C4-2B (cell line): Measurements from ENCODE around the gene SNPH.

Experiments
- H3K27ac ChIP-seq: fragments of 450-650 bp; 2 replicates; pipeline ENCODE4 v1.5.1; 2017
- CTCF ChIP-seq: fragments of 450-650 bp; conservative IDR thresholded peaks from 2 replicates; pipeline ENCODE4 v1.5.1; 2017; ENCODE audit warnings: mild to moderate bottlenecking
- ZFX ChIP-seq: fragments of 450-650 bp; IDR thresholded peaks from 2 replicates; pipeline ENCODE4 v1.6.1; 2017

SNPH gene

GRCh38 chr20:1299522-1299921 is 33.4 kb downstream of the SNPH start:
- TF ChIP-seq ZFX (no peak), CTCF (no peak; the same call in 1 of the 2 replicates)

GRCh38 chr20:1300083-1300840 is 34.2 kb downstream of the SNPH start:
- no peak overlapping the region for H3K27ac ChIP-seq

More at GRCh38 chr20:1299522-1299921, 33.4 kb downstream of the SNPH start:
- H3K27ac ChIP-seq = no peak overlapping the region

GRCh38 chr20:1301031-1301529 is 35.0 kb downstream of the SNPH start:
- H3K27ac ChIP-seq = no peak overlapping the region
- TF ChIP-seq ZFX = no peak
- no peak for TF ChIP-seq CTCF

More at GRCh38 chr20:1300083-1300840, 34.2 kb downstream of the SNPH start:
- TF ChIP-seq CTCF (no peak), ZFX (no peak)

GRCh38 chr20:1302685-1303541 is 36.8 kb downstream of the SNPH start:
- TF ChIP-seq CTCF (no peak), ZFX (no peak)

GRCh38 chr20:1304710-1305515 is 38.8 kb downstream of the SNPH start:
- TF ChIP-seq CTCF (no peak), ZFX (no peak)
- no peak overlapping the region for H3K27ac ChIP-seq

More at GRCh38 chr20:1302685-1303541, 36.8 kb downstream of the SNPH start:
- H3K27ac ChIP-seq = no peak overlapping the region

- TF ChIP-seq CTCF (no peak), ZFX (no peak)
- no peak overlapping the region for H3K27ac ChIP-seq
Measured at GRCh38 chr20:1305712-1306111, 39.6 kb downstream of the SNPH start.
